ENCODE data around the gene SCN4A. TPM values are rescaled to one million over a fixed set of nuclear protein-coding genes. Genes with fewer than 3 reads are reported as not detected.
"Not testable (repeated sequence)": the region's sequence is repeated elsewhere in the genome, so short reads cannot be mapped to it uniquely, and the experiment has no call there.

The SCN4A gene
- total RNA-seq, 3 donors from 2014 or later = 0.05 to 0.14 TPM; not detected in 1

DNA sequence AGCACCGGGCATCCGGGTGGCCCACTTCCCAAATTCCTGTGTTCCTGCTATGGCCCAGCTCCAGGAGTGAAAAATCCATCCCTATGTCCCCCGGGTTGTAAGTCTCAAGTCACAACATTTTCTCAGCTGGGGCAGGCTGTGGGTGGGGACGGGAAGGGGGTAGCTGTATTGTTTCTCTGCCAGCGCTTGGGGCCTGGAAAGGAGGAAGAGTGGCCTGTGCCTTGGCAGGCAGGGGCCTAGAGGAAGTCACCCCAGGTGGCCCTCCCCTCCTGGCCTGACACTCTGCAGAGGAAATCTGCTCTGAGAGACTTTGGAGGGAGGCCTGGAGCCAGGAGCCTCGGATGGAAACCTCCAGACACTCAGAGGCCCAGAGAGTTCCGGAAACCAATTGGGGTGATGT lies 10.6 kb upstream of the SCN4A start:
- DNase-seq = no peak
- no peaks in the 10 kb centered on the region for H3K36me3 Mint-ChIP-seq (ENCODE audit: insufficient read depth)
- no peak for ATAC-seq
- peaks cover 18% of the 10 kb centered on the region for H3K4me1 Mint-ChIP-seq (ENCODE audit: low read depth)
- peaks cover 12% of the 10 kb centered on the region for H3K9me3 Mint-ChIP-seq
- no peaks in the 10 kb centered on the region for H3K27me3 Mint-ChIP-seq (ENCODE audit: low read depth)
- H3K4me3 Mint-ChIP-seq = no peak overlapping the region

DNA sequence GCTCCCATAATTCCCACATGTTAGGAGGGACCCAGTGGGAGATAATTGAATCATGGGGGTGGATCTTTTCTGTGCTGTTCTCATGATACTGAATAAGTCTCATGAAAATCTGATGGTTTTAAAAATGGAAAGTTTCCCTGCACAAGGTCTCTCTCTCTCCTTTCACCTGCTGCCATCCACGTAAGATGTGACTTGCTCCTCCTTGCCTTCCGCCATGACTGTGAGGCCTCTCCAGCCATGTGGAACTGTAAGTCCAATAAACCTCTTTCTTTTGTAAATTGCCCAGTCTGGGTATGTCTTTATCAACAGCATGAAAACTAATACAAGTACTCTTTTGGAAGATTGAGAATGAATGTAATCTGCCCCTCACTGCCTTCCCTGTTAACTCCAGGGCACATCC lies 9.9 kb upstream of the SCN4A start:
- H3K36me3 Mint-ChIP-seq (ENCODE audit: insufficient read depth); ATAC-seq; H3K27me3 Mint-ChIP-seq (ENCODE audit: low read depth); DNase-seq; H3K4me3 Mint-ChIP-seq: not testable (repeated sequence)
- peaks cover 18% of the 10 kb centered on the region for H3K4me1 Mint-ChIP-seq (ENCODE audit: low read depth)
- peaks cover 12% of the 10 kb centered on the region for H3K9me3 Mint-ChIP-seq

DNA sequence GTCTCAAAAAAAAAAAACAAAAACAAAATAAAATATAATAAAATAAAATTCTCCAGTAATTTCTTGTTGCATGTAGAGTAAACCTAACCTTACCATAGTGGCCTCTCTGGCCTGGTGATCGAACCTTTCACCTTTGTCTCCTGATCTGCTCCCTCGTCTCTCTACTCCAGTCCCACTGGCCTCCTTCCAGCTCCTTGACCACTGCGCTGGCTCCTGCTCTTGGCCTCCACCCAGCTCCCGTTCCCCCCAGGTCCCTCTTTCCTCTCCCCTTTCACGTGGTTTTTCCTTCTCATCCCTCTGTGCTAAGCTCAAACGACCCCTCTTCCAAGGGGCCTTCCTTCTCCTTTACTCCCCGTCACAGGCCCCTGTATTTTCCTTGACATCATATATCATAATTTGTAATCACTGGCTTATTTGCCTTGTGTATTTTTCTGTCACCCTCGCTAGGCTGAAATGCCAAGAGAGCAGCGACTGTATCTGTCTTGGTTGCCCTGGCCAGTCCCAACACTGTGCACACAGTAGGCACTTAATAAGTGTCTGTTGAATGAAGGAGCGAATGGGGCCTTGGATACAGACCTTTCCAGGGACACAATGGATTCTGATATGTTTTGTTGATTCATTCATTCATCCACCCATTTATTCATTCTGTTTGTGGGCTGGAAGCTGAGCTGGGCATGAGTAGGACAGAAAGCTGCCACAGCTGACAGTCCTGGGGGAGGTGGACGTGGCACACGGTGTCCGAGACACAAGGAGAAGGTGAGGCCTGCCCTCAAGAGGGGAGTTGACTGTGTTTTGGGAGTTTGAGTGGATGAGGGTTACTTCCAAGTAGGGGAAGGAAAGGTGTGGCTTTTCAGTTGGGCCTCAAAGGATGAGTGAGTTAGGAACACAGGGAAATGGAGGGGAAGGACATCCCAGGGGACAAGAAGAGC lies 5.8 kb upstream of the SCN4A start:
- ATAC-seq (no peak), DNase-seq (no peak)
- Mint-ChIP-seq H3K4me3 (no peak overlapping the region), H3K36me3 (ENCODE audit: insufficient read depth) (no peaks in the 10 kb centered on the region), H3K9me3 (peaks cover 12% of the 10 kb centered on the region), H3K27me3 (ENCODE audit: low read depth) (no peaks in the 10 kb centered on the region), H3K4me1 (ENCODE audit: low read depth) (no peaks in the 10 kb centered on the region)

DNA sequence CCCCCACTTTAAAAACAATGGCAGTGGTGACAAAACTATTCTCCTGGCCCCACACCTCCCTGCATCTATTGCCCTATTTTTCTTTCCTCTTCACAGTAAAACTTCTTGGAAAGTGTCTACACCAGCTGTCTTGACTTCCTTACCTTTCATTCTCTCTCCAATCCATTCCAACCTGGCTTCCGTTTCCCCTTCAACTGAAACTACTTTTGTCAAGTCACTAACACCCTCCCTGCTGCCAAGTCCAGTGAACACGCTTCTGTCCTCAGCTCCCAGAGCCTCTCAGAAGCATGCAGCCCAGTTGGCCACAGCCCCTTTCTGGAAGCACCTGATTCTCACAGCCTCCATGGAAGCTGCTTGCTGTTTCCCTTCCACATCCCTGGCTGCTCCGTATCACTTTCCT lies 4.0 kb upstream of the SCN4A start:
- ATAC-seq (no peak), DNase-seq (no peak)
- Mint-ChIP-seq H3K4me3 (no peak overlapping the region), H3K27me3 (ENCODE audit: low read depth) (no peaks in the 10 kb centered on the region), H3K9me3 (peaks cover under 1% of the 10 kb centered on the region), H3K36me3 (ENCODE audit: insufficient read depth) (no peaks in the 10 kb centered on the region), H3K4me1 (ENCODE audit: low read depth) (no peaks in the 10 kb centered on the region)

DNA sequence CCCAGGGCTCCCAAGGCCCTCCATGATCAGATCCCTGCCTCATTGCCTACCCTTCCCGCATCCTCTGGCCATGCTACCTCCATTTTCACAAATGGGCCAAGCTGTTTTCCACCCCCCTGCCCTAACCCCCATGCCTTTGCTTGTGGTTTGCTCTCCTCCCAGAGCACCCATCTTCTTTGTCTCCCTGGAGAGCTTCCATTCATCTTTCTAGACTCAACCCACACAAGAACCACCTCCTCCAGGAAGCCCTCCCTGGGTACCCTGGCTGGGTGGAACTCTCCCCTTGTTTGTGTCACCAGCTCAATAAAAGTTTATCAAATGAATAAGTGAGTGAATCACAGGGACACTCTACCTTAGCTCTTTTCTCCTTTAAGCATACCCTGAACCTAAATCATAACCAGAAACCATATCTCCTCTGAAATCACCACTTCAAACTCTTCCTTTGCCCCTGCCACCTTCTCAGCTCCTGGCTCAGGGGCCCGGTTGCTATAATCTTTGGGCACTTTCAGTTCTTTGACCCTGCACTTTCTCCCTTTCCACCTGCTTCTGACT lies 2.9 kb upstream of the SCN4A start:
- H3K36me3 Mint-ChIP-seq (ENCODE audit: insufficient read depth) = no peaks in the 10 kb centered on the region
- DNase-seq = no peak
- ATAC-seq = peak in 1 of 2 donors; percentile 9
- H3K4me1 Mint-ChIP-seq (ENCODE audit: low read depth) = no peaks in the 10 kb centered on the region
- no peaks in the 10 kb centered on the region for H3K9me3 Mint-ChIP-seq
- H3K27me3 Mint-ChIP-seq (ENCODE audit: low read depth) = no peaks in the 10 kb centered on the region
- no peak overlapping the region for H3K4me3 Mint-ChIP-seq

DNA sequence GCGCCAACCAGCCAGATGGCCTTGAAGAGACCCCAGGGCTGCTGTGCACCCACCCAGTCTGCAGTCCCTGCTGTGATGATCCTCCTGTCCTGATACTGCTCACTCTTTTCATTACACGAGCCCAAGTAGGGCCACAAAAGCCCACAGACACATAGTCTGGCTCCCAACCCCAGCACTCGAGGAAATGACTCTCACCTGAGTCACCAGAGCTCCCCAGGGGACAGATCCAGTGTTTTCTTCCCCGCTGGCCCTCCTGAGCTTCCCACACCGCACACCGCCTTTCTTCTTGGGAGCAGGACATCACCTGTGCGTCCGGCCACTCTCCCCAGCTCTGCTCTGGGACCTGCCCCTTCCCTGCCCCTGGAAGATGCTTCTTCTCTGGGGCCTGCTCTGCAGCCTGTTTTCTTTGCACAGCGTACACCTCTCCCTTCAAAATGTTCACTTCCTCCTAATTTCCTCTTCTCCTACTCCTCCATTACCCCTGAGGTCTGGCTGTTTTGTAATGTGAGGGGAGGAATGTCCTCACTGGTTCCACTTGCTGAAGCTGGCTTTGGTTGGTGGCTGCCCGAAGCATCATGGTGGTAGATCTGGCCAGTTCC lies 2.0 kb upstream of the SCN4A start:
- DNase-seq = no peak

DNA sequence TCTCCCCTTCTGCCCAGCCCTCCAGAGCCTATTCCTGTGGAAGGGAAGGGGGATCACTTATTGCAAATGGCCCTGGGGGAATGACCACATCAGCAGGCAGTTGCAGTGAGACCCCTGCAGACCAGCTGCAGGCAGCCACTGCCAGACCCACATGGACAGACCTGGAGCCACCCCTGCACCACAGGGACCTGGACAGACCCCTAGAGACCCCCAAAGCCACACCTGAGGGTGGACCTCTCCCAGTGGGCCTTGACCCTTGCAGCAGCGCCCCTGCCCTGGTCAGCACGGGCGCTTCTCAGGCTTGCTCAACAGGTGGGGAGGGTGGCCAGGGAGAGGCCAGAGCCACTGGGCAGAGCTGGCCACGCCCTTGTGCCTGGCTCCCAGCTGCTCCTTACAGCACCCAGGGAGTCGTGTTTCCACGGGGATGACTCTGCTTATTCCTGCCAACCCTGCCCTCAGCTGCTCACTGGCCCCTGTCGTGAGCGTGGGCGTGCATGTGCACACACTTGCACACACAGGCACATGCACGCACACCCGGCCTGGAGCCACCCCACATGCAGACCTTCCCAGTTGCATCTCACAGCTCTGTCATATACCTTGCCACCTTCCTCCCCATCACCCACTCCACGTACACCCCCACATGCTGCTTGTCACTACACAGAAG lies 1.3 kb upstream of the SCN4A start:
- no peak overlapping the region for H3K4me3 Mint-ChIP-seq
- DNase-seq (no peak), ATAC-seq (no peak)
- no peaks in the 10 kb centered on the region for H3K9me3 Mint-ChIP-seq
- no peaks in the 10 kb centered on the region for H3K4me1 Mint-ChIP-seq (ENCODE audit: low read depth)
- no peaks in the 10 kb centered on the region for H3K27me3 Mint-ChIP-seq (ENCODE audit: low read depth)
- no peaks in the 10 kb centered on the region for H3K36me3 Mint-ChIP-seq (ENCODE audit: insufficient read depth)

More for the DNA sequence above, 2.0 kb upstream of the SCN4A start:
- H3K27me3 Mint-ChIP-seq (ENCODE audit: low read depth) = no peaks in the 10 kb centered on the region
- no peaks in the 10 kb centered on the region for H3K9me3 Mint-ChIP-seq
- H3K4me3 Mint-ChIP-seq = no peak overlapping the region
- no peaks in the 10 kb centered on the region for H3K4me1 Mint-ChIP-seq (ENCODE audit: low read depth)
- peak; percentile 18 to 32 for ATAC-seq
- H3K36me3 Mint-ChIP-seq (ENCODE audit: insufficient read depth) = no peaks in the 10 kb centered on the region

DNA sequence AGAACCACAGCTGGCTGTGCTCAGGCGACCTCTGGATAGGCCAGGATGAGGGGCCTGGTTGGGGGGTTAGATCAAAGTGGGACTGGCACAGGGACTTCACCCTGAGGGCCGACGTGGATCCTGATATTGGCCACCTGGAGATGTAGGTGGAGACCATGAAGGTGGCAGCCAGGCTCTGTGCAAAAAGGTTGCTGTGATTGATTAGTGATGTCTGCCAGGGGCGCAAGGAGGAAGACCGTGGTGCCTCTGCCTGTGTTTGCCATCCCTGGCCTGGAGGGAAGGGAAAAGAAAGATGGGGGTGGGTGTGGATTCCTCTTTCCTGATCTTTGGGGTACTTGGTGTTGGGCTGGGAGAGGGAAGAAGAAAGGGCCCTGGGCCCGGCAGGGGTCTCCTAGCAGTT lies 529 bp upstream of the SCN4A start:
- Mint-ChIP-seq H3K27me3 (ENCODE audit: low read depth) (no peaks in the 10 kb centered on the region), H3K36me3 (ENCODE audit: insufficient read depth) (no peaks in the 10 kb centered on the region), H3K4me1 (ENCODE audit: low read depth) (no peaks in the 10 kb centered on the region), H3K9me3 (no peaks in the 10 kb centered on the region), H3K4me3 (no peak overlapping the region)
- ATAC-seq (no peak), DNase-seq (no peak)

DNA sequence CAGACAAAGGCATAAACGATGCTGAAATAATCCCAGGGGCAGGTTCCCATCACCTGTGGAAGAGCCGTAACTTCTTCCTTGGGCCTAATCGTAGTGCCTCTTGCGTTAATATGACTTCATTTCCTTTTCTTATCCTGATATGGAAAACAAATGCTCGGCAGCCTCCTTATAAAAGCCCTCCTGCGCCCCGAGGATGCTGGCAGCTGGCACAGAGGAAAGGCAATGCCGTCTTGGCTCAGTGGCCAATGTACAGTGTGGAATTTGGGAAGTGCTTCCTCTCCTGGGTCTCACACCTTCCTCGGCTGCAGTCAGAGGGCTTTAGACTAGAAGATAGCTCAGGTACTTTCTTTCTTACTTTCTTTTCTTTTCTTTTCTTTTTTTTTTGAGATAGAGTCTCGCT lies 3.4 kb downstream of the SCN4A start:
- Mint-ChIP-seq H3K9me3 (no peaks in the 10 kb centered on the region), H3K4me1 (ENCODE audit: low read depth) (peaks cover 12% of the 10 kb centered on the region), H3K4me3 (no peak overlapping the region), H3K27me3 (ENCODE audit: low read depth) (no peaks in the 10 kb centered on the region), H3K36me3 (ENCODE audit: insufficient read depth) (no peaks in the 10 kb centered on the region)
- ATAC-seq (no peak), DNase-seq (no peak)

DNA sequence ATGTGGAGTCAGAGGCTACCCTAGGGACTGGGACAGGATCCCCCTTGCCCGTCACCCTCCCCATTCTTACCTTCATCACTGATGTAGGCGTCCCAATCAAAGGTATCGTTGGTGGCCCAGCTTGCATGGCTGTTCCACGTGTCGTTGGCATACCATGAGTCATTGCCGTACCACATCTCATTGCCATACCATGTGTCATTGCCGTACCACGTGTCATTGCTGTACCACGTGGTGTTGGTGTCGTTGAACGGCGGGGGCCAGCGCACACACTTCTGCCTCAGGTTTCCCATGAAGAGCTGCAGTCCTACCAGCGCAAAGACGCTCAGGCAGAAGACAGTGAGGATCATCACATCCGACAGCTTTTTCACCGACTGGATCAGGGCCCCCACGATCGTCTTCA lies 4.8 kb downstream of the SCN4A start:
- H3K27me3 Mint-ChIP-seq (ENCODE audit: low read depth) = no peaks in the 10 kb centered on the region
- no peak overlapping the region for H3K4me3 Mint-ChIP-seq
- H3K4me1 Mint-ChIP-seq (ENCODE audit: low read depth) = peaks cover 12% of the 10 kb centered on the region
- ATAC-seq = peak; percentile 11 to 39
- no peaks in the 10 kb centered on the region for H3K36me3 Mint-ChIP-seq (ENCODE audit: insufficient read depth)
- H3K9me3 Mint-ChIP-seq = no peaks in the 10 kb centered on the region
- no peak for DNase-seq

DNA sequence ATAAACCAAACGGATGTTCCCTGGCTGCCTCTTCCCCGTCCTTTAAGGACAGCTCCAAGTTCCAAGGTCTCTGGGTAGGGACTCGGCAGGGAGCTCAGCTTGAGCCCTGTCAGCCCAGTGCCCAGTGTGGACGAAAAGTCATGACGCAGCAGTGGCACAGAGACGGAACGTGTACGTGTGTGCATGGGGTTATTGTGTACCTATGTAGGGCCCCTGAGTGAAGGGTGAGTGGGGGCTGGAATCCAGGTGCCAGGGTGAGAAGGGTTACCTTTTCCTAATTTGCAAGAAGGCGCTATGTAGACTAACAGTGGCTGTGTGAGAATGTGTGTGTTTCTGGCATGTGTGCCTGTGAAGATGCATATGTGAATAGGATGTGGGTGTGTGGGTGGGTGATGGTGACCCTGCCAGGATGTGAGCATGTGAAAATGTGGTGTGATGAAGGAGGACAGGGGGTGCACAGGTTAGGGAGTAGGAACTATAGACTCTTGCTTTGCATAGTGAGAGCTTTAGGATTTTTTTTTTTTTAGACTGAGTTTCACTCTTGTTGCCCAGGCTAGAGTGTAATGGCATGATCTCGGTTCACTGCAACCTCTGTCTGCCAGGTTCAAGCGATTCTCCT lies 6.0 kb downstream of the SCN4A start:
- Mint-ChIP-seq H3K36me3 (ENCODE audit: insufficient read depth) (no peaks in the 10 kb centered on the region), H3K27me3 (ENCODE audit: low read depth) (no peaks in the 10 kb centered on the region), H3K9me3 (no peaks in the 10 kb centered on the region), H3K4me1 (ENCODE audit: low read depth) (peaks cover 12% of the 10 kb centered on the region), H3K4me3 (no peak overlapping the region)
- DNase-seq = no peak
- ATAC-seq = peak; percentile 74 to 91

DNA sequence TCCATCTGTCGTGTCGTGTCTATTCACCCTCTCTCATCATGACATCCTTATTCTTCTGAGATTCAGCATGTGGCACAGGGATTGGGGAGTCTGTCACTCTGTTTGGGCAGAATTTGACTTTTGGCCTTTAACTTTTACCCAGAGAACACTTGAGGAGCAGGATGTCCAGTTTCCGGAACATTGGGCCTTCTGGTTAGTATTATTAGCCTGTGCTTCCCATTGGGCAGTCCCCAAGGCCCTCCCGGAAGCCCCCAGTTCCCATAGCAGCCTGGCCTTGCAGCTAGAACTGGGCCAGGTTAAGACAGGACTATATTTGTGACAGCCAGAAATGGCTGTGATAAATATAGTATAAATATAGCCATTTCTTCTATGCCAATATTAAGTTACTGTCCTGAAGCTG lies 9.6 kb downstream of the SCN4A start:
- ATAC-seq (no peak), DNase-seq (no peak)
- Mint-ChIP-seq H3K36me3 (ENCODE audit: insufficient read depth) (no peaks in the 10 kb centered on the region), H3K9me3 (no peaks in the 10 kb centered on the region), H3K4me3 (no peak overlapping the region), H3K4me1 (ENCODE audit: low read depth) (peaks cover 14% of the 10 kb centered on the region), H3K27me3 (ENCODE audit: low read depth) (no peaks in the 10 kb centered on the region)

DNA sequence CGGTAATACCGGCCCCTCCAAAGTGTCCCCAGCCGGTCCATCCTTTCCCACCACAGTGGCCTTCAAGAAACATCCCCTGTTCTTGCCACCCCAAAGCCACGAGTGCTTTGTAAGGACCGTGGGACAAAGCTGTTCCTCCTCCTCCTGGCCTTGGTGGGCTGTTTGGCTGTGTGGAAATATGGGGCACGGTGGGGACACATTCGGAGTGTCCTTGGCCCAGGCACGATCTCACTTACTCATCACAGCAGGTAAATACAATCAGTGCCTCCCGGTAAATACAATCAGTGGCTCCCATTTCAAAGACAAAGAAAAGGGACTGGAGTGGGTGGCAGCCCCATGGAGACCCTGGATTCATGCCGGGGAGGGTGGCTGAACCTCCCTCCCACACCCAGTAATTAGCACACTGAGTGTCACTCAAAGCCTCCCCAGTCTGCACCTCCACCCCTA lies 10.4 kb downstream of the SCN4A start:
- no peak overlapping the region for H3K4me3 Mint-ChIP-seq
- peaks cover 13% of the 10 kb centered on the region for H3K4me1 Mint-ChIP-seq (ENCODE audit: low read depth)
- no peak for DNase-seq
- no peaks in the 10 kb centered on the region for H3K36me3 Mint-ChIP-seq (ENCODE audit: insufficient read depth)
- no peaks in the 10 kb centered on the region for H3K9me3 Mint-ChIP-seq
- no peak for ATAC-seq
- H3K27me3 Mint-ChIP-seq (ENCODE audit: low read depth) = no peaks in the 10 kb centered on the region
